Fibroblast of lung (primary cell): ENCODE results near the gene SLC66A1.

Experiments used
- EZH2 ChIP-seq: IDR thresholded peaks from 2 replicates; pipeline ENCODE4 v1.5.1; 2012; ENCODE audit warnings: low read length, control low read depth, mild to moderate bottlenecking; ENCODE audit errors: missing control alignments
- TF ChIP-seq, protein P1 (sequence below), 2 donors: IDR thresholded peaks in 1 of 2; conservative IDR thresholded peaks in 1 of 2; 1 replicate in 1 of 2; 2 replicates in 1 of 2; pipeline ENCODE4 v1.5.1; 2011 to 2012; ENCODE audit warnings: low read length in 2 of 2, control low read depth in 1 of 2, inconsistent platforms in 1 of 2, low read depth in 1 of 2, mild to moderate bottlenecking in 1 of 2

DNA sequence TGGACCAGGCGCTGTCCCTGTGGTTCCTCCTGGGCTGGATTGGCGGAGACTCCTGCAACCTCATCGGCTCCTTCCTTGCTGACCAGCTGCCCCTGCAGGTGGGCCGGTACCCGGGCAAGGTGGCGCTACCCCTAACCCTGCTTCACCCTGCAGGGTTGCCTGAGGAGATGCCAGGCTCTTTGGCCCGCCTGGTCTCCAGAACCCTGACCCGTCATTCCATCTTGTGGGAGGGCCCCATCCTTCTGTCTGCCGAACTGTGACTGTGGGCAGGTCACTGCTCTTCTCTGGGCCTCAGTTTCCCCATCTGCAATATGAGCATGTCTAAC lies 12.5 kb downstream of the SLC66A1 start:
- TF ChIP-seq, protein P1, sequence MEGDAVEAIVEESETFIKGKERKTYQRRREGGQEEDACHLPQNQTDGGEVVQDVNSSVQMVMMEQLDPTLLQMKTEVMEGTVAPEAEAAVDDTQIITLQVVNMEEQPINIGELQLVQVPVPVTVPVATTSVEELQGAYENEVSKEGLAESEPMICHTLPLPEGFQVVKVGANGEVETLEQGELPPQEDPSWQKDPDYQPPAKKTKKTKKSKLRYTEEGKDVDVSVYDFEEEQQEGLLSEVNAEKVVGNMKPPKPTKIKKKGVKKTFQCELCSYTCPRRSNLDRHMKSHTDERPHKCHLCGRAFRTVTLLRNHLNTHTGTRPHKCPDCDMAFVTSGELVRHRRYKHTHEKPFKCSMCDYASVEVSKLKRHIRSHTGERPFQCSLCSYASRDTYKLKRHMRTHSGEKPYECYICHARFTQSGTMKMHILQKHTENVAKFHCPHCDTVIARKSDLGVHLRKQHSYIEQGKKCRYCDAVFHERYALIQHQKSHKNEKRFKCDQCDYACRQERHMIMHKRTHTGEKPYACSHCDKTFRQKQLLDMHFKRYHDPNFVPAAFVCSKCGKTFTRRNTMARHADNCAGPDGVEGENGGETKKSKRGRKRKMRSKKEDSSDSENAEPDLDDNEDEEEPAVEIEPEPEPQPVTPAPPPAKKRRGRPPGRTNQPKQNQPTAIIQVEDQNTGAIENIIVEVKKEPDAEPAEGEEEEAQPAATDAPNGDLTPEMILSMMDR (conservative IDR thresholded peaks at IDR 0.05 in 1 of 2, IDR thresholded peaks at IDR 0.05 in 1 of 2; ENCODE audit: low read depth in 1 of 2, low read length in 2 of 2) = no peak
- no peak for TF ChIP-seq EZH2
